Inflammatory macrophage (primary cell): ENCODE data around the gene KCNQ1.
"Not testable (repeated sequence)": the region's sequence is repeated elsewhere in the genome, so short reads cannot be mapped to it uniquely, and the experiment has no call there.

Source experiments
- DNase-seq, 2 donors: peaks; one replicate each; pipeline ENCODE4 v3.0.0-alpha.2; 2020 to 2022

The KCNQ1 gene

GRCh38 chr11:2595204-2595603 is 150.4 kb downstream of the KCNQ1 start:
- no peak for DNase-seq

DNA sequence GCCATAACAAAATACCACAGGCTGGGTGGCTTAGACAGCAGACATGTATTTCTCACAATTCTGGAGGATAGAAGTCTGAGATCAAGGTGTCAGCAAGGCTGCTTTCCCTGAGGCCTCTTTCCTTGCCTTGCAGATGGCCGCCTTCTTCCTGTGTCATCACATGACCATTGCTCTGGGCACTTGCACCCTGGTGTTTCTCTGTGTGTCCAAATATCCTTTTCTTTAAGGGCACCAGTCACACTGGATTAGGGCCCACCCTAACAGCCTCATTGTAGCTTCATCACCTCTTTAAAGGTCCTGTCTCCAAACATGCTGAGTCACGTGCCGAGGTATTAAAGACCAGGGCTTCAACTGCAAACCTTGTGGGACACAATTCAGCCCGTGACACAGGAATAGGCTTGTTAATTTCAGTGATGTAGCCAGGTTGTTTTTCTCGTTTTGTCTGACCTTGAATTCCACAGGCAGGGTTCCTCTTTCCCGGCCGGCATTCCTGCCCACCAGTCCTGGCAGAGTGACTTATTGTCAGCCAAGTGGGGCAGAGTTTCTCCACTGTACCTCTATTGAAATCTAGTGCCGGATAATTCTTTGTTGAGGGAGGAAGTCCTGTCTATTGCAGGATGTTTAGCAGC is 154.9 kb downstream of the KCNQ1 start:
- DNase-seq, result no peak

- DNase-seq, result no peak
Observed at GRCh38 chr11:2609345-2609744, 164.5 kb downstream of the KCNQ1 start.

DNA sequence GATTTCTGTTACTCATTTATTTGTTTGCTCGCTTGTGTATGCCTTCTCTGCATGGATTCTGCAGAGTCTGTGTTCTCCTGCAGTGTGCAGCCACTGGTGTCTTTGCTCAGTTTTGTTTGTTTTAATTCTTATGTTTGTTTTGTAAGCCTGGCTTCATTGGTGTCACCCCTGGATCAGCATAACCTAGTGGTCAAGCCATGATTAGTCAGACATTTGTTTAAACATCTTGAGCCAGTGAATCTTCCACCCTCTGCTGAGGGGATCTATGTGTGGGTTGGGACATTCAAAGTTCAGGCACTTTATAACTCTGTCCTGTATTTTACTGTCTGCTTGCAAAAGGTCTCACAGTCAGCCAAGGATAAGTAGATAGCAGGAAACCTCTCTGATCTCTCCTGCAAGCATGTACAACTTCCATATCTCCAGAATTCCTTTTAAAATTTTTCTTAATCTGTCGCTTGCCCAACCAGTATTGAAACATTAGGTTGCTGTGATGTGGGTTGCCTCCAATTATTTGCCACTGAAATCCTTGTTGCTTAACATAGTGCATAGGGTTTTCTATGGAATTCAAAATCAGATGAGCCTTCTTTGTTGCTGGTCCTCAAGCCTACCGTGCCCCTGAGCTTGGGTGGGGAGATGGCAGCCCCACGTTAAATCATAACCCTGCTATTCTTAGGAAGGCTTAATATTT is 168.2 kb downstream of the KCNQ1 start:
- DNase-seq, result no peak

DNA sequence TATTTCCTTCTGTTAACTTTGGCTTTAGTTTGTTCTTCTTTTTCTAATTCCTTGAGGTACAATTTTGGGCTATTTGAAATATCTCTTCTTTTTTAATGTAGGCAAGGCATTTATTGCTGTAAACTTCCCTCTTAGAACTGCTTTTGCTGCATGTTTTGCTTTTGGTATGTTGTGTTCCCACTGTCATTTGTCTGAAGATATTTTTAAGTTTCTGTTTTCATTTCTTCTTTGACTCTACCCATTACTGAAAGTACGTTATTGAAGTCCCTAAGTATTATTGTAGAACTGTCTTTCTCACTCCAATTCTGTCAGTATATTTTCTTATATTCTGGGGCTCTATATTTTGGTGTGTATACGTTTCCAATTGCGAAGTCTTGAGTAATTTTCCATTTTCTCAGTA is 177.1 kb downstream of the KCNQ1 start:
- no peak for DNase-seq

GRCh38 chr11:2625183-2625582 is 180.4 kb downstream of the KCNQ1 start:
- DNase-seq, result no peak

GRCh38 chr11:2630679-2631078 is 185.9 kb downstream of the KCNQ1 start:
- DNase-seq, result no peak

DNA sequence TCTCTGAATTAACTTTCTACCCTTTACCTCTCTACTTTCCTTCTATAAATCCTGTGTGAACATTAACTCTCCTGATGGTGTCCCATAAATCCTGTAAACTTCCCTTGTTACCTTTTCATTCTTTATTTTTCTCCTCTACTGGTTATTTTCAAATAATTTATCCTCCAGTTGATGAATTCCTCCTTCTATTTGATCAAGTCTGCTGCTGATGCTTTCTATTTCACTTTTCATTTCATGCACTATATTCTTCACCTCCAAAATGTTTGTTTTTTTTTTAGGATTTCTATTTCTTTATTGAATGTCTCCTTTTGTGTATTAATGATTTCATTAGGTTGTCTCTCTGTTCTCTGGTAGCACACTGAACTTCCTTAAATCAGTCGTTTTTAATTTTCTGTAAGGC is 186.4 kb downstream of the KCNQ1 start:
- no peak for DNase-seq

DNA sequence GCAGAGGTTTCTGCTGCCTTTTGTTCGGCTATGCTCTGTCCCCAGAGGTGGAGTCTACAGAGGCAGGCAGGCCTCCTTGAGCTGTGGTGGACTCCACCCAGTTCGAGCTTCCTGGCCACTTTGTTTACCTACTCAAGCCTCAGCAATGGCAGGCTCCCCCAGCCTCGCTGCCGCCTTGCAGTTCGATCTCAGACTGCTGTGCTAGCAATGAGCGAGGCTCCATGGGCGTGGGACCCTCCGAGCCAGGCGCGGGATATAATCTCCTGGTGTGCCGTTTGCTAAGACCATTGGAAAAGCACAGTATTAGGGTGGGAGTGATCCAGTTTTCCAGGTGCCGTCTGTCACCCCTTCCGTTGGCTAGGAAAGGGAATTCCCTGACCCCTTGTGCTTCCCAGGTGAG is 195.0 kb downstream of the KCNQ1 start:
- DNase-seq, result not testable (repeated sequence)

GRCh38 chr11:2641623-2642022 is 196.8 kb downstream of the KCNQ1 start:
- DNase-seq, result no peak

DNA sequence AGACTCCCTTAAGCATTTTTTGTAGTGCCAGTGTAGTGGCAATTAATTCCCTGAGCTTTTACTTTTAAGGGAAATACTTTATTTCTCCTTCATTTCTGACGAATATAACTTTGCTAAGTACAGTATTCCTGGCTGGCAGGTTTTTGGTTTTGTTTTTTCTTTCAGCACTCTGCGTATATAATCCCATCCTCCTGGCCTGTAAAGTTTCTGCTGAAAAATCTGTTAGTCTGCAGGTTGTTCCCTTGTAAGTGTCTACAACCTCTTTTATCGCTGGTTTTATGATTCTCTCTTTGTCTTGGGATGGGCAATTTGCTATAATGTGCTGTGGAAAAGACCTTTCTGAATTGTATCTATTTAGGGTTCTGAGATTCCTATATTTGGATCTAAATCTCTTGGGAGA is 198.9 kb downstream of the KCNQ1 start:
- no peak for DNase-seq

DNA sequence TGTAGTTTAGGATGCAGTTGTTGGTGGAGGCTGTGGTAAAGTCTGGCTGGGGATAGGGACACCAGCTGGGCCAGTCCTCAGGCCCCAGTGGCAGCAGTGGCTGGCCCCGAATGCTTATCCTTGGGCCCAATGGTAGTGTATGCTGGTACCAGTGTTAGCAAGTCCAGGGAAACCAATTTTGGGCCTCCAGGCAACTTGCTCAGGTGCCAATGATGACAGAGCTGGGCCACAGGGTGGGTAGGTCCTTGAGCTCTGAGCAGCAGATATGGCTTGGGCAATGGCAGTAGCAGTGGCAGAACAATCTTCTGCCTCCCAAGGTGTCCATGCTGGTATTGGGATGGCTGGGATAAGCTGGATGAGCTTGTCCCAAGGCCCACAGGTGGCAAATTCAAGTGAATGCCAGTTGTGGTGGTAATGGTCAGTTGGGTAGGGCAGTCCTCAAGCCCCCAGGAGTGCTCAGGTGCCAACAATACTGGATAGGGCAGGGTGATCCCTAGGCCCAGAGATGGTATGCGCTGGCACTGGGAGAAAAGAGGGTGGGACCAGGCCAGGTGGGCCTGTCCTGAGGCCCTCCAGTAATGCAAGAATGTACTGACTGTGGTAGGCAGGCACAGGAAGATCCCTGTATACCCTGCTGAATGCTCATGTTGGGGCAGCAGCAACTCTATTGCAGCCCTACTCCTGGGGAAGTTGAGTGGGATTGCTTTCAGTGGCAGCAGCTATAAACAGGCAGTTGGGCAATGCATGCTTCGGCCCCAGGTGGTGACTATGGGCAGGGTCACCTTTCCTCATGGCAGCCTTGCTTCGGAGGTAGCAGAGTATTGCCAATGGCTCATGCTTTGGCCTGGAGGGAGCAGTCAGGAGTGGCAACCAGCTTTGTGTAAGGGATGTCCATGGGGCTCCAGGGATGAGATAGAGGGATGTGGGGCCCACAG is 200.3 kb downstream of the KCNQ1 start:
- no peak for DNase-seq

DNA sequence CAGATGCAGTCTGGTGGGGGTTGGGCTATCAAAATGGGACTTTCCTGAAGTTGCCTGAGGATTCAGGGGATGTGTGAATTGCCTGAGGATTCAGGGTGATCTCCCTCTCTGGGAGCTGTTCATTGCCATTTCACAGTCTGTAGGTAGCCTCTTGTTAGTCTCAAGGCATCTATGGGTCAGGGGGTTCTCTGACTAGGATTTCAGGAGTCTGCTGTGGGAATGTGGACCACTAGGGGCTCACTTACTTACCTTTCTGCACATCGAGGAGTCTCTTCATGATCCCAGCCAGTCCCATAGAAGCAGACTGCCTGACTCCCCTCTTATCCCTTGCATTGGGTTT is 200.9 kb downstream of the KCNQ1 start:
- no peak for DNase-seq

GRCh38 chr11:2647167-2647566 is 202.4 kb downstream of the KCNQ1 start:
- no peak for DNase-seq

GRCh38 chr11:2647953-2648352 is 203.1 kb downstream of the KCNQ1 start:
- DNase-seq, result no peak

DNA sequence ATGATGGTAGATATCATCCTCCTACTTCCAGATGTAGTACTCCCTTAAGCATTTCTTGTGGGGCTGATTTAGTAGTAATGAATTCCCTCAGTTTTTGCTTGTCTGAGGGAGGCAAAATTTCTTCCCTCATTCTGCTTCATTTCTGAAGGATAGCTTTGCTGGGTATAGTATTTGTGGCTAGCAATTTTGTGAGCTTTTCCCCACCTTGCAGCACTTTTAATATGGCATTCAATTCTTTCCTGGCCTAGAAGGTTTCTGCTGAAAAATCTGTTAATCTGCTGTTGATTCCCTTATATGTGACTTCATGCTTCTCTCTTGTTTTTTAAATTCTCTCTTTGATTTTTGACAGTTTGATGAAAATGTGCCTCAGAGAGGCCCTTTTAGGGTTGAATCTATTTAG is 204.6 kb downstream of the KCNQ1 start:
- DNase-seq, result no peak

DNA sequence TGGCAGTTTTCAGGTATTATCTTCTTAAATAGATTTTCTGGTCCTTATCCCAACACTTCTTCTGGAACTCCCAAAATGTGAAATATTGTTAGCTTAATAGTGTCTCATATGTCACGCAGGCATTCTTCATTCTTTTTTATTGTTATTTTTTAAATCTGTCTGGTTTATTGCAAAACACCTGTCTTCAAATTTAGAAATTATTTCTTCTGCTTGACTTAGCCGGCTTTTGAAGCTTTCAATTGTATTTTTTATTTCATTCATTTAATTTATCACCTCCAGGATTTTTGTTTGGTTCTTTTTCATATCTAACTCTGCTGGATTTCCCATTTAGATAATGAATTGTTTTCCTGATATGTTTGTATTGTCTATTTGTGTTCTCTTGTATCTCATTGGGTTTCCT is 205.0 kb downstream of the KCNQ1 start:
- no peak for DNase-seq

- DNase-seq, result no peak
Observed at GRCh38 chr11:2650343-2650867, 205.6 kb downstream of the KCNQ1 start.

DNA sequence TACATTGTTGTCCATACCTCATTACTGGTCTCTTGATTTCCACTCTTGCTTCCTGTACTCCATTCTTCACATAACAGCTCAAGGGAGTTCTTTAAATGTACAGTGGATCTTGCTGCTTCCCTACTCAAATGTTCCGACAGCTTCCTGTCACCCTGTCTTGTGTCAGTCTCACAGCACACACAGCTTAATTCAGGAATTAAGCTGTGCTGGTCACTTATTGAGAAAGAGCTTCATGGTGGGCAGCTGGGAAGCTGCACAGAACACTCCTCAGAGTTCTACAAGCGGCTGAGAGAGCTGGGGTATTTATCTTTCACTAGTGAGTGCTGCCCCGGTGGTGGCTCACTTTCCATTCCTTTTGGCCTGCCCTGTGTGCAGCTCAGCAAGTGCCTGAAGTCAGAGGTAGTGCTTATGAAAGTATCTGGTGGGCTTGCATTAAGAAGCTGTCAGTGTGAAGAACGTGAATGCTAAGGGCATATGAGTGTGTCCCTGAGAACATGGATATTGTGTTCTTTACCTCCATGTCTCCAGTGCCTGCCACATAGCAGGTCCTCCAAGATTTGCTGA is 206.3 kb downstream of the KCNQ1 start:
- DNase-seq, result no peak

- no peak for DNase-seq
Observed at GRCh38 chr11:2651826-2652271, 207.0 kb downstream of the KCNQ1 start.

GRCh38 chr11:2652333-2653197 is 207.8 kb downstream of the KCNQ1 start:
- no peak for DNase-seq

GRCh38 chr11:2653198-2653551 is 208.4 kb downstream of the KCNQ1 start:
- no peak for DNase-seq
